WTC11 (cell line): ENCODE measurements around the gene MED15.

ENCODE experiments used
- ESRRA ChIP-seq: sonication (generic); formaldehyde crosslinking; IDR thresholded peaks from 2 replicates; pipeline ENCODE4 v1.8.1; 2022; ENCODE audit warnings: mild to moderate bottlenecking, missing genetic modification reagents, borderline replicate concordance
- STAT6 ChIP-seq: sonication (generic); formaldehyde crosslinking; conservative IDR thresholded peaks from 2 replicates; pipeline ENCODE4 v1.8.1; 2023; ENCODE audit warnings: mild to moderate bottlenecking, low read depth, missing genetic modification reagents, moderate library complexity
- TF ChIP-seq, protein P1 (sequence below): sonication (generic); formaldehyde crosslinking; IDR thresholded peaks from 2 replicates; pipeline ENCODE4 v1.8.1; 2023; ENCODE audit warnings: mild to moderate bottlenecking, missing genetic modification reagents
- TF ChIP-seq, protein P2 (sequence below): fragments of 200-600 bp; IDR thresholded peaks from 2 replicates; pipeline ENCODE4 v1.8.0; 2022; ENCODE audit warnings: antibody characterized with exemption

GRCh38 chr22:20533095-20533878 is 25.9 kb downstream of the MED15 start:
- TF ChIP-seq, protein P1, sequence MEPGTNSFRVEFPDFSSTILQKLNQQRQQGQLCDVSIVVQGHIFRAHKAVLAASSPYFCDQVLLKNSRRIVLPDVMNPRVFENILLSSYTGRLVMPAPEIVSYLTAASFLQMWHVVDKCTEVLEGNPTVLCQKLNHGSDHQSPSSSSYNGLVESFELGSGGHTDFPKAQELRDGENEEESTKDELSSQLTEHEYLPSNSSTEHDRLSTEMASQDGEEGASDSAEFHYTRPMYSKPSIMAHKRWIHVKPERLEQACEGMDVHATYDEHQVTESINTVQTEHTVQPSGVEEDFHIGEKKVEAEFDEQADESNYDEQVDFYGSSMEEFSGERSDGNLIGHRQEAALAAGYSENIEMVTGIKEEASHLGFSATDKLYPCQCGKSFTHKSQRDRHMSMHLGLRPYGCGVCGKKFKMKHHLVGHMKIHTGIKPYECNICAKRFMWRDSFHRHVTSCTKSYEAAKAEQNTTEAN (CRISPR knock-in tag): no peak
- TF ChIP-seq, protein P2, sequence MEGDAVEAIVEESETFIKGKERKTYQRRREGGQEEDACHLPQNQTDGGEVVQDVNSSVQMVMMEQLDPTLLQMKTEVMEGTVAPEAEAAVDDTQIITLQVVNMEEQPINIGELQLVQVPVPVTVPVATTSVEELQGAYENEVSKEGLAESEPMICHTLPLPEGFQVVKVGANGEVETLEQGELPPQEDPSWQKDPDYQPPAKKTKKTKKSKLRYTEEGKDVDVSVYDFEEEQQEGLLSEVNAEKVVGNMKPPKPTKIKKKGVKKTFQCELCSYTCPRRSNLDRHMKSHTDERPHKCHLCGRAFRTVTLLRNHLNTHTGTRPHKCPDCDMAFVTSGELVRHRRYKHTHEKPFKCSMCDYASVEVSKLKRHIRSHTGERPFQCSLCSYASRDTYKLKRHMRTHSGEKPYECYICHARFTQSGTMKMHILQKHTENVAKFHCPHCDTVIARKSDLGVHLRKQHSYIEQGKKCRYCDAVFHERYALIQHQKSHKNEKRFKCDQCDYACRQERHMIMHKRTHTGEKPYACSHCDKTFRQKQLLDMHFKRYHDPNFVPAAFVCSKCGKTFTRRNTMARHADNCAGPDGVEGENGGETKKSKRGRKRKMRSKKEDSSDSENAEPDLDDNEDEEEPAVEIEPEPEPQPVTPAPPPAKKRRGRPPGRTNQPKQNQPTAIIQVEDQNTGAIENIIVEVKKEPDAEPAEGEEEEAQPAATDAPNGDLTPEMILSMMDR: no peak
- no peak for TF ChIP-seq STAT6 (CRISPR knock-in tag)
- TF ChIP-seq ESRRA: no peak
